Measurements from ENCODE around the gene DCST1. TPM values are rescaled to one million over a fixed set of nuclear protein-coding genes. Genes with fewer than 3 reads are reported as not detected.

The DCST1 gene
- total and polyA plus RNA-seq, 2 donors (not counting 1 experiment from before 2014, with no cell fraction given) = 0.22 TPM; not detected in 1

- H3K4me2 ChIP-seq (replicated peaks; ENCODE audit: low read depth, low read length, poor library complexity, severe bottlenecking) = peak overlapping the region; percentile 98
- H3K27me3 ChIP-seq (replicated peaks in 1 of 4; ENCODE audit: control extremely low read depth in 1 of 4, control insufficient read depth in 3 of 4, insufficient read depth in 4 of 4, low read length in 3 of 4) = peaks cover 0 to 54% (median 42%) of the 10 kb centered on the region in 4 experiments
- H3K4me1 Mint-ChIP-seq = peaks cover 56% of the 10 kb centered on the region
- peaks cover 38% of the 10 kb centered on the region for H3K27me3 Mint-ChIP-seq
- intact Hi-C loops (cut with micrococcal nuclease) = loop anchor here (1.0 to 2.0 kb wide), 4 partner anchors 39 to 143 kb away; partner anchors contain the start of genes KRTCAP2 and TRIM46
- WGBS (ENCODE audit: insufficient coverage) = 38% methylated on average over 16 of the region's 21 CpGs
- CTCF ChIA-PET = interaction anchor here (0.8 to 5.5 kb wide), 24 partner anchors 8 to 604 kb away, joined by 3 to 184 read pairs (median 8); partner anchors contain the start of genes ADAM15, EFNA4, KRTCAP2 and PBXIP1
- H3K9me3 Mint-ChIP-seq (ENCODE audit: insufficient read depth) = no peaks in the 10 kb centered on the region
- H3K9ac ChIP-seq (ENCODE audit: low read length) = peak overlapping the region; percentile 85
- H3K27ac ChIP-seq (ENCODE audit: low read length in 2 of 2) = no peak overlapping the region
- no peaks in the 10 kb centered on the region for H3K36me3 ChIP-seq (replicated peaks in 1 of 2; ENCODE audit: control extremely low read depth in 1 of 2, control insufficient read depth in 1 of 2, extremely low read depth in 1 of 2, insufficient read depth in 2 of 2, low read length in 1 of 2)
- peaks cover 67 to 70% of the 10 kb centered on the region in 2 donors for H3K4me1 ChIP-seq (ENCODE audit: control insufficient read depth in 2 of 2, insufficient read depth in 2 of 2, low read length in 2 of 2)
- peaks cover 0 to 29% (median 0%) of the 10 kb centered on the region in 3 donors for H3K9me3 ChIP-seq (ENCODE audit: control extremely low read depth in 1 of 3, control insufficient read depth in 2 of 3, insufficient read depth in 1 of 3, low read length in 2 of 3)
- peak overlapping the region; percentile 93 for H3K27ac Mint-ChIP-seq
- peaks cover 53% of the 10 kb centered on the region for H4K20me1 ChIP-seq (ENCODE audit: control insufficient read depth, insufficient read depth, low read length, poor library complexity, severe bottlenecking)
- no peaks in the 10 kb centered on the region for H3K79me2 ChIP-seq (ENCODE audit: control insufficient read depth, insufficient read depth, low read length)
- H3K4me3 ChIP-seq (ENCODE audit: control extremely low read depth in 1 of 5, extremely low read depth in 1 of 5, insufficient read depth in 1 of 5, low read depth in 2 of 5, low read length in 4 of 5) = peak overlapping the region in 4 of 5 experiments; percentile 64 to 80 (median 76)
- TF ChIP-seq EZH2 (IDR thresholded peaks at IDR 0.05; ENCODE audit: borderline replicate concordance, insufficient read depth, low read depth, low read length, poor library complexity, severe bottlenecking) = no peak
- TF ChIP-seq, protein P1, sequence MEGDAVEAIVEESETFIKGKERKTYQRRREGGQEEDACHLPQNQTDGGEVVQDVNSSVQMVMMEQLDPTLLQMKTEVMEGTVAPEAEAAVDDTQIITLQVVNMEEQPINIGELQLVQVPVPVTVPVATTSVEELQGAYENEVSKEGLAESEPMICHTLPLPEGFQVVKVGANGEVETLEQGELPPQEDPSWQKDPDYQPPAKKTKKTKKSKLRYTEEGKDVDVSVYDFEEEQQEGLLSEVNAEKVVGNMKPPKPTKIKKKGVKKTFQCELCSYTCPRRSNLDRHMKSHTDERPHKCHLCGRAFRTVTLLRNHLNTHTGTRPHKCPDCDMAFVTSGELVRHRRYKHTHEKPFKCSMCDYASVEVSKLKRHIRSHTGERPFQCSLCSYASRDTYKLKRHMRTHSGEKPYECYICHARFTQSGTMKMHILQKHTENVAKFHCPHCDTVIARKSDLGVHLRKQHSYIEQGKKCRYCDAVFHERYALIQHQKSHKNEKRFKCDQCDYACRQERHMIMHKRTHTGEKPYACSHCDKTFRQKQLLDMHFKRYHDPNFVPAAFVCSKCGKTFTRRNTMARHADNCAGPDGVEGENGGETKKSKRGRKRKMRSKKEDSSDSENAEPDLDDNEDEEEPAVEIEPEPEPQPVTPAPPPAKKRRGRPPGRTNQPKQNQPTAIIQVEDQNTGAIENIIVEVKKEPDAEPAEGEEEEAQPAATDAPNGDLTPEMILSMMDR (IDR thresholded peaks at IDR 0.05) = no peak
- DNase-seq = peak; percentile 66
- H3K4me3 Mint-ChIP-seq = peak overlapping the region; percentile 91
- peak overlapping the region; percentile 92 for H2AFZ ChIP-seq (ENCODE audit: insufficient read depth, low read depth, low read length, poor library complexity, severe bottlenecking)
- POLR2A ChIA-PET = interaction anchor here (0.5 to 3.0 kb wide), 13 partner anchors 9 to 864 kb away, joined by 3 to 18 read pairs (median 5); partner anchors contain the start of genes ADAM15, CKS1B, EFNA4 and SLC50A1
- no peak for ATAC-seq (ENCODE audit: low read depth)
Observed at GRCh38 chr1:155083865-155084721, 50.5 kb downstream of the DCST1 start.

Data from B cell (primary cell).